GM04503 (cell line): ENCODE results near the gene CDC42BPB.
"Not testable (repeated sequence)": the region's sequence is repeated elsewhere in the genome, so short reads cannot be mapped to it uniquely, and the experiment has no call there.

Source experiments
- DNase-seq: peaks from one replicate; pipeline ENCODE4 v3.0.0-alpha.2; 2012; ENCODE audit warnings: low read depth

Gene CDC42BPB

DNA sequence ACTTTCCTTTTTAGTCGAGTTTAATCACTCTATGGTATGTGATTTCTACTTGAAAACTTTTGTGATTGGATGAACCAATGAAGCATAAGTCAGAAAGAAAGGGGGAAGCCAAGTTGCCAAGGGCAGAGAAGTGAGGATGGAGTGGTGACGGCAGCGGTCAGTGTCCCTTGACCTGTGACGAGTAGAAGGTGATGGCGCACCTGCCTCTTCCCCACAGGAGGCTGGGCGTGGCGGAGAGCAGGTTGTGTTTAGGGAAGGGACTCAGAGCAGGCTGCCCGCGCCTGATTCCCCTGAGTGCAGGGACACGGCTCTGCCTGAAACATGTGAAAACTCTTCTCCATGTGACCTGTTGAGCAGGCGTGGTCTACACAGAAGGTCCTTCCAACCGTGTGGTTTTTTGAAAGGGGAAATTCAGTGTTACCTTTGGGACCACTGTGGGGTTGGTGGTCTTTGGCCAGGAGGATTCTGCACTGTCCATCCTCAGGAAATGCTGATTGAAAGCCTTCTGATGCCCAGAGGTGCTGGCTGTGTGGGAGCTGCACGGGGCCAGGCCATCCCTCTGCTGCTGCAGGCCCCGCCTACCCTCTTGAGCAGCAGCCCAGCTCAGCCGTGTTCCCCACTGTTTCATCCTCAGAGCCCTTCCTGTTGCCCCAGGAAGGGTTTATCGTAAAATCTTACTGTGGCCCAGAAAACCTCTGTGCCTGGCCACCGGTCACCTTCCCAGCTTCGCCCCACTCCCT, 158.4 kb downstream of the CDC42BPB start:
- no peak for DNase-seq

DNA sequence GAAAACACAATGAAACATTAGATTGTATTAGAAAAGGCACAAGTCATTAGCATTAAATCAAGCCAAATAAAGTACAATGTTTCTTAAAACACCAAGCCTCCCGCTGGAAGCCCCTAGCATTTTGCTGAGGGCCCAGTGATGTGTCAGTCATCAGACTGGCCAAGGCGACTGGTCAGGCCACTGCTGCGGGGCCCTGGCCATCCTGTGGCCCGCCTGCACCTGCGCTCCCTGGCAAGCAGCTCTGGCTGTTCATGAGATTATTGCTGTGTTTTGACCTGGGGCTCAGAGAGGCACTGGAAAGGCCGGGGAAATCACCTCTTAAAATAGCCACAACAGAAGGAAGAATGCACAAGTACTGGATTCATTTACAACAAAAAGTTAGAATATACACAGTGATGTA, 159.1 kb downstream of the CDC42BPB start:
- DNase-seq = no peak

DNA sequence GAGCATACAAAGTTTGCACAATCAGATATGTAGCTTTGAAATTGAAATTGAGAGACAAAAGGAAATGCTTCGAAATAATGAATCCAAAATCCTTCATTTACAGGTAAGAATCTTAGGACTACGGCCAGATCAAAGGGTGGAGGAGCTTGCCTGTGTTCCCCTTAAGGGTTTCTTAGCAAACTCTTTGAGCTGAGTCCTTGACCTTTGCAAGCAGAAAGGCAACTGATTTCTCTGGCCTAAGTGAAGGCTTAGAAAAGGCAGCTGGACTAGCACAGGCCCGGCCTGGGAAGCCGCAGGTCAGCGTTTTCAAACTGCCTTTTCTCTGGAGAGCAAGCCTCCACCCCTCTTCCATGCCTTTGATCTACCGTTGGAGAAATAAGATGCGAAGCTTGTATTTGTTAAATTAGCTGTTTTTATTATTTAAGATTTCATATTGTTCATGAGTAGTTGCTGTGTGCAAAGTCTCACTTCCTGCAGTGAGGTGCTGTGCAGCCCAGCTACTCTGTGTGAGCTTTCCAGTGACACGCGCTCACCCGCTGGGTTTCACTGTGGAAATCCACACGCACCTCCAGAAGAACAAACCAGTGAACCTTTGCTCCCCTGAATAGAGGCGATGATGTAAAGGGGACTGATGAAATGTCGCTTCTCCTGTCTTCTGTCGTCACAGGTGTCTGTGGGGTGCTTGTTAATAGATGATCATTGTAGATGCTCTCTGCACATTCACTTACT, 159.9 kb downstream of the CDC42BPB start:
- no peak for DNase-seq

GRCh38 chr14:102896735-102897134, 160.6 kb downstream of the CDC42BPB start:
- DNase-seq = not testable (repeated sequence)

DNA sequence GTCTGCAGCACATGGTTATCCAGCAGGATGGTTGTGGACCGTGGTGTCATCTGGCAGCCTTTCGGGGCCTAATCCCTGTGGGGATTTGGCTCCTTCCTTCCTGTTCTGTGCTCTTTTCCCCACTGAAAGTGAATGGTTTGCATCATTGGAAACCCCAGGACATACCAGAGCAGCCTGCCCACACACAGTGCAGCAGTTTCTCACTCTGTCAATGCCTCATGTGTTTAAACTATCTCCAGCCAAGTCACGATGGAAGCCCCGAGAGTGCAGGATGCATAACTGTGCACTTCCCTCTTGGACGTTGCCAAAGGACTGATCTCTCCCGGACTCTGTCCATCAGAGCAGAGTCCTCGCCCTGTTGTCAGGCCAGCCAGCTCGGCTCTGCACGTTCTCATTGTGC, 163.9 kb downstream of the CDC42BPB start:
- DNase-seq = peak; percentile 95

DNA sequence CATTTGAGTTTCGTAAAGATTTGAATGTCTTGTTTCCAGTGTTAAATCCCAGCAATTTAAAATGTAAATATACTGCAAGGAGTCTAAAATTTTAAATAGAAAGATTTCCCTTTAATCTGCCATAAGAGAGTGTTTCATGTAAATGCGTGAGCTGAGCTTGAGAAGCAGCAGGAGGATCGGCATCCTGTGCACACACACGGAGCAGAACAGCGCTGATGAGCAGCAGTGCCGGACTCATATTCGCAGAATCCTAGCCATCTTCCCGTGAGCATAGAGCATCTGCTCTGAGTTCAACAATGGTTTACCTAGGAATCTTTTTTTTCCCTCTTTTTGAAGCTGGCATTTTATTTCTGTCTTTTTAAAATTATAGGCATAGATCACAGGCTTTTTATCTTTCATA, 164.7 kb downstream of the CDC42BPB start:
- no peak for DNase-seq

DNA sequence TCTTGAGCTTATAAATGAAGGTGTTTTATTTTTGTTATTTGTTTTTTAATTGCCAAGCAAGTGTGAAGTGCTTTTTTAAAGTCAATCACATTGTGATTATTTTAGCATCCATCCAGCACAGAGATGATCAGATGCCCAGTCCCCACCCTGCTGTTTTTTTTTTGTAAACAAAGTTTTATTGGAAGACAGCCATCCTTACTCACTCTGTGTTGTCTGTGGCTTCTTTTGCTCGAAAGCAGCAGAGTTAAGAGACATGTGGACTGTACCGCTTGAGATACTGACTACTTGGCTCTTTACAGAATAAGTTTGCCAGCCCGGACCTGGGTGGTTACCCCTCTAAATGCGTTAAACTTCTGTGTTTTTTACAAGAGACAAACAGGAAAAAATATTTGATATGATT, 165.8 kb downstream of the CDC42BPB start:
- peak; percentile 28 for DNase-seq

GRCh38 chr14:102891111-102891510, 166.2 kb downstream of the CDC42BPB start:
- DNase-seq = no peak

- no peak for DNase-seq
Measured at GRCh38 chr14:102889615-102890014, 167.7 kb downstream of the CDC42BPB start.

GRCh38 chr14:102888748-102889147, 168.6 kb downstream of the CDC42BPB start:
- no peak for DNase-seq

DNA sequence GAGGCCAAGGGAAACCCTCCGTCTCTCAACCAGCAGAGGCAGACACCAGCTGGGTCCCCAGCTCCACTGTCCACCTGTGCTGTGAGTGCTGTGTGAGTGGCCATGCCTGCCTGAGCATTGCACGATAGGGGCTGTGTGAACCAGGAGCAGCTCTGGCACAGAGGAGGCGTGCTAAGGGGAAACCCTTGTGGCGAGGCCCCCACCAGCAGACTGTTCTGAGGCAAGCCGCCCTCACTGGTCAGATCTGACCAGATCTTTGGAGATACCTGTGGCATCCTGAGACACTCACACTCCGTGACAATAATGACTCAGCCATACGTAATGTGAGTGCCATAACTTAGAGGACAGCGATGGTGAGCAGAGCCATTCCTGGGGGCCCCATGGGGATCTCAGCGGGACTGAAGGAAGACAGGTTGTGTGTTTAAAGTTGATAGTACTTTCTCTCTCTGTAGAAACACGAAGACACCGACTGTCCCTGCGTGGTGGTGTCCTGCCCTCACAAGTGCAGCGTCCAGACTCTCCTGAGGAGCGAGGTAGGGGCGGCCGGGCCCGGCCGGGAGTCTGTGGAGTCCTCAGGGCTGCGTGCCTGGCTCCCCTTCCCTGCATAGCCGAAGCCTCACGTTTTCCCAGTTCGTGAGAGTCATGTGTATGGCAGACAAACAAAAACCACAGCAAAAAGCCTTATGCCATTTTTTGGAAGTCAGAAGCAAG, 171.5 kb downstream of the CDC42BPB start:
- DNase-seq = no peak

- DNase-seq = no peak
Measured at GRCh38 chr14:102883554-102883953, 173.8 kb downstream of the CDC42BPB start.

GRCh38 chr14:102883089-102883541, 174.2 kb downstream of the CDC42BPB start:
- no peak for DNase-seq
